GM18505 (cell line): ENCODE results near the gene LRR1.
"Not testable (repeated sequence)": the region's sequence is repeated elsewhere in the genome, so short reads cannot be mapped to it uniquely, and the experiment has no call there.

Experiments
- ATAC-seq: cut with Tn5 transposase; IDR thresholded peaks from one replicate; pipeline ENCODE4 v1.9.1; 2021; ENCODE audit not compliant: unreplicated experiment
- POLR2A ChIP-seq: IDR thresholded peaks from 4 replicates; pipeline ENCODE4 v1.6.1; 2011; ENCODE audit warnings: borderline replicate concordance; ENCODE audit not compliant: insufficient read depth, insufficient read length; ENCODE audit errors: extremely low read depth

The LRR1 gene

GRCh38 chr14:49623941-49624839, 25.4 kb downstream of the LRR1 start:
- no peak for TF ChIP-seq POLR2A
- ATAC-seq, result no peak

GRCh38 chr14:49633640-49634546, 35.2 kb downstream of the LRR1 start:
- peak; percentile 94 for TF ChIP-seq POLR2A
- ATAC-seq, result peak; percentile 76

- no peak for TF ChIP-seq POLR2A
- ATAC-seq, result peak; percentile 25
Observed at GRCh38 chr14:49634547-49635334, 36.0 kb downstream of the LRR1 start, which contains the start of gene DNAAF2. TSS of gene DNAAF2 (minus strand) at chr14:49635244. CDS start at chr14:49635149, 95 bp downstream.

GRCh38 chr14:49636866-49637265, 38.1 kb downstream of the LRR1 start:
- TF ChIP-seq POLR2A, result no peak
- no peak for ATAC-seq

DNA sequence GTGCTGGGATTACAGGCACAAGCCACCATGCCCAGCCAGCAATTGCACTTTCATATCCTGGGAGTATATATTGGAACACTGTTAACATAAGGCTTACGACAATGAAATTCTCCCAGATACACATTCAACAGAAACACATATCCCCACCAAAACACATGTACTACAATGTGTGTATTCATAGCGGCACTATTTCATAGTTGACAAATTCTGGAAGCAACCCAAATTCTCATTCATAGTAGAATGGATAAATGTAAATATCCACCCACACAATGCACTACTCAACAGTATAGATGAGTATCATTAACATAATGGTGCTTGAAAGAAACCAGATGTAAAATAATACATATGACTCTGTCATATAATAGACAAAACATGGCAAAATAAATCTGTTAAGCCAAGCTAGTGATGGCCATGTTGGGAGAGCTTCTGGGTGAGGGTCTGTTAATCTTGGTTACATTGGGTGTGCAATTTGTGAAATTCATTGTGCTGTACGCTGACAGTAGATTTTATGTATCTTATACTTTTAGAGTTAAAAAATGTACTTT, 38.9 kb downstream of the LRR1 start:
- TF ChIP-seq POLR2A, result no peak
- no peak for ATAC-seq

- no peak for TF ChIP-seq POLR2A
- no peak for ATAC-seq
Observed at GRCh38 chr14:49640540-49641417, 42.0 kb downstream of the LRR1 start.

DNA sequence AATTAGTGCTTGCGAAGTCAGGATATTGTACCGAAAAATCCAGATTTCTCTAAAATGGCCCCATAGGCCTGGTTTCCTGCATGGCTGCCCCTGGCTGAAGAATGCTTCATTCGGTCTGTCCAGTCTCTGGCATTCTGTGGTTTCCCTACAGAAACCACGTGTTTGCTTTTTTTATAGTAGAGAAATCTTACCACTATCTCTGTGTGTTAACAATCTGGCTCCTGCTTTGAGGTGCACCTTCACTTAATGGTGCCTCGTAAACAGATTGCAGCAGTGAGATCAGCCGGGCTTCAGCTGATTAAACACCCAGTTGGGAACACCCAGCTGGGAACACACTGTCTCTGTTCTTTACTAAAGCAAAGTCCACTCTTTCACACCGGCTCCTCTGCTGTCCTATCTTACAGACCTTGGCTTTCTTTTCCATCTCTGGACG, 43.0 kb downstream of the LRR1 start:
- TF ChIP-seq POLR2A, result no peak

DNA sequence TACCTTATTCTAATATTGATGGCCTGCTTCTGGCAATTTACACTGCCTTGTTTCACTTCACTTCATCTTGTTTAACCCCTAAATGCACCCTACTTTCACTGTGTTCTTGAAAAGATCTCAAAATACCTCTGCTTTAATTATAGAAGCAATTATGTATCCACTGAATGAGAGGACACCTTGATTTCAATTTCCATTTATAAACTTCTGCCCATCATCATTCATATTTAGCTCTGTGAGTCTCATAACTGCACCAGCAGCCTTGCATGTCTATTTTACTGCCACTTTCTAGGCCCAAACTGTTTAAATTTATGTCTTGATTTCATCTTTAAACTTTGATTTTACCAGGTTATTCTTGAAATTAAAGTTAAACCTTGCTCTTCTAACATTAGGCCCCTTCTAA, 43.4 kb downstream of the LRR1 start:
- ATAC-seq, result no peak
- no peak for TF ChIP-seq POLR2A

More for the DNA sequence above, 43.0 kb downstream of the LRR1 start:
- no peak for ATAC-seq

DNA sequence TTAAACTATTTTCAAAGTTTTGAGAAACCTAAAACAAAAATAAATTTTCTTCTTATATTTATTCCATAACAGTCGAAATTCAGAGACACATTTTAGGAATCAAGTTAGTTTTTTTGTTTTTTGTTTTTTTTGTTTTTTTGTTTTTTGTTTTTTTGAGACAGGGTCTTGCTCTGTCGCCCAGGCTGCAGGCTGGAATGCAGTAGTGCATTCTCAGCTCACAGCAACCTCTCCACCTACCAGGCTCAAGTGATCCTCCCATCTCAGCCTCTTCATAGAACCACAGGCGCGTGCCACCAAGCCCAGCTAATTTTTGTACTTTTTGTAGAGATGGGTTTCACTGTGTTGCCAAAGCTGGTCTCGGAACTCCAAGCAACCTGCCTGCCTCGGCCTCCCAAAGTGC, 54.8 kb downstream of the LRR1 start:
- no peak for ATAC-seq
- no peak for TF ChIP-seq POLR2A

- no peak for ATAC-seq
- TF ChIP-seq POLR2A, result no peak
Observed at GRCh38 chr14:49654511-49654910, 55.8 kb downstream of the LRR1 start.

DNA sequence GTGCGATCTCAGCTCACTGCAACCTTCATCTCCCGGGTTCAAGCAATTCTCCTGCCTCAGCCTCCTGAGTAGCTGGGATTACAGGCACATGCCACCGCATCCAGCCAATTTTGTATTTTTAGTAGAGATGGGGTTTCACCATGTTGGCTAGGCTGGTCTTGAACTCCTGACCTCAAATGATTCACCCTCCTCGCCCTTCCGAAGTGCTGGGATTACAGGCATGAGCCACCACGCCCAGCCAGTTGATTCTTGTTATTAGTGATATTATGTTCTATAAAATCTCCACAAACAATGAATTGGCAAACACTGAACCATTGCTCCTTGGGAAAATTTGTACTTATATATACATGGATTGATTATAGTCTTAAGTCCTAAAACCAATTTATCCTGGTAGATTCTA, 58.8 kb downstream of the LRR1 start:
- not testable (repeated sequence) for ATAC-seq
